T47D (cell line): ENCODE measurements around the gene NOMO2.
"Not testable (repeated sequence)": the region's sequence is repeated elsewhere in the genome, so short reads cannot be mapped to it uniquely, and the experiment has no call there.

Experiments used
- DNase-seq, 2 experiments: peaks; one replicate each; pipeline versions ENCODE4 v3.0.0 to v3.0.0-alpha.2; 2011 to 2012; ENCODE audit warnings: low read depth in 1 of 2, low spot score in 1 of 2
- in situ Hi-C: cut with HindIII; loops from 2 replicates; pipeline ENCODE4 v1.10.0; 2016; ENCODE audit warnings: low sequenced_read_pairs, low pct_unique_long_range_greater_than_20kb

Gene NOMO2

DNA sequence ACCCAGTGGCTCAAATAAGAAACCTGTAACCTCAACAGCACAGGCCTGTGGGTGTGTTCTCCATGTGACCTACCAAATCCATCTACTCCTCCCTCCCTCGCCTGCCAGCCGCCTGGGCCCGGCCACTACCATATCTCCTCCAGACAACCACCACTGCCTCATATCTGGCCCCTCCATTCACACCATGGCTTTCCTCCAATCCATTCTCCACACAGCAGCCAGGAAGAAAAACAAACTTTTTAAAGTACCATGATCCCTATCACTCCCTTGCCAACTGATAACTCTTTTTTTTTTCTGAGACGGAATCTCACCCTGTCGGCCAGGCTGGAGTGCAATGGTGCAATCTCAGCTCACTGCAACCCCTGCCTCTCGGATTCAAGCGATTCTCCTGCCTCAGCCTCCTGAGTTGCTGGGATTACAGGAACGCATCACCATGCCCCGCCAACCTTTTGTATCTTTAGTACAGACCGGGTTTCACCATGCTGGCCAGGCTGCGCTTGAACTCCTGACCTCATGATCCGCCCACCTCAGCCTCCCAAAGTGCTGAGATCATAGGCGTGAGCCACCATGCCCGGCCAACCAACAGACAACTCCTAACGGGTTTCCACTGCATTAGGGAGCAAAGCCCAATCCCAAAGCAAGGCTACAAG, 26.3 kb downstream of the NOMO2 start:
- in situ Hi-C loops, DNase-seq: not testable (repeated sequence)

DNA sequence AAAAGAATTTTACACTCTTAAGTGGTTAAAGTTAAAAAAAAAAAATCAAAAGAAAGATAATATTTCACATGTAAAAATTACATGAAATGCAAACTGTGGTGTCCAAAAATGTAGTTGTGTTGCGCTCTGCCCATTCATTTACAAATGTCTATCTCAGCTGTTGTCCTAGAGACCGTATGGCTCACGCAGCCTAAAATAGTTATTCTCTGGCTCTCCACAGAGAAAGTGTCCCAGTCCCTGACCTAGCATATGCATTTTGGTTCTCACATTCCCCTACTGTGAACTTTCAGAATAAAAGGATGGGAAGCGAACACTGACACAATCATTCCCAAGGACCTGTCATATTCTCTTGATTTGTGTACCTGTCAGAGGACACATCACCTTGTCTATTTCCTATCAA, 27.6 kb downstream of the NOMO2 start:
- in situ Hi-C loops, DNase-seq: not testable (repeated sequence)

DNA sequence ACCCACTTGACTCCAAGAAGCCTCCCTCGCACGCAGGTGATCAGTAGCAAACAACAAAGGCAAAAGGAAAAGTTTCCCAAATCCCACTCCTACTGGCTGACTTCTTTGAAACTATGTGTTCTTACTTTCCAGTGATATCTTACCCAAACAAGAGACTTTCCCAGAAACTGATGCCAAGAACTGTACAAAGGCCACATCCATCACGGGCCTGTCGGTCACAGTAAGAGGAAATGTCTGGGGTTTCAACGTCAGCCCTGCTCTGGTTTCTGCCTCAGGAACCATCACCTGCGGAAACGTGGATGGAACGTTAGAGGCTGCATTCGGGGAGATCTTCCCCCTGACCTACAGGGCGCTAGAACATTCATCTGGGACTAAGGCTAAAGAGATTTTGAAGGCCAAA, 30.6 kb downstream of the NOMO2 start:
- in situ Hi-C loops, DNase-seq: not testable (repeated sequence)

DNA sequence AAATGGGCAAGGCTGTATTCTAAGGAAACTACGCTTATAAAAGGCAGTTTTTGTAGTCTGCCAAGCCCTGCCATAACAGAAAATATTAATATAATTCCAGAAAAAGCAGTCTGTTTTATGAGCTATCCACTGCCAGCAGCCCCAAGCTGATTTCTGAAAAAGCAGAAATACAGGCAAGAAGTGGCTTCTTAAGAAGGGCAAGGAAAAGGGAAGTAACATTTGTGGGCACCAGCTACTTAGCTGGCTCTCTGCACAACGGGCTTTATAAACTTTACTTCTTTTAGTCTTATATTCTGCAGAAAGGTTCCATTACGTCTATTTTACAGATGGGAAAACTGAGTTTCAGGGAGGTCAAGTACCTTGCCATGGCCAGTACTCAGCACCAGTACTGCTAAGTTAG, 31.6 kb downstream of the NOMO2 start:
- in situ Hi-C loops, DNase-seq: not testable (repeated sequence)

DNA sequence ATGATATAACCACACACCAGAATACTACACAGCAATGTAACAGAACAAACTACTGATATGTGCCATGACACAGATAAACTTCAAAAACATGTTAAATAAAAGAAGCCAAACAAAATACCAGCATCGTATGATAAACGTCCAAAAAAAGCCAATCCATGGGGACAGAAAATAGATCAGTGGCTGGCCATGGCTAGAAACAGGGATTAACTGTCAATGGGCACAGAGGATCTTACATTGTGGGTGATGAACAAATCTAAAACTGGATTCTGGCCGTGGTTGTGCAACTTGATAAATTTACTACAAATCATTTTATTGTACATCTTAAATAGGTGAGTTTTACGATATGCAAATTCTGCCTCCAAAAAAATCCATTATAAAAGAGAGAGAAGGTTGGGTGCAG, 35.4 kb downstream of the NOMO2 start:
- DNase-seq, in situ Hi-C loops: not testable (repeated sequence)

DNA sequence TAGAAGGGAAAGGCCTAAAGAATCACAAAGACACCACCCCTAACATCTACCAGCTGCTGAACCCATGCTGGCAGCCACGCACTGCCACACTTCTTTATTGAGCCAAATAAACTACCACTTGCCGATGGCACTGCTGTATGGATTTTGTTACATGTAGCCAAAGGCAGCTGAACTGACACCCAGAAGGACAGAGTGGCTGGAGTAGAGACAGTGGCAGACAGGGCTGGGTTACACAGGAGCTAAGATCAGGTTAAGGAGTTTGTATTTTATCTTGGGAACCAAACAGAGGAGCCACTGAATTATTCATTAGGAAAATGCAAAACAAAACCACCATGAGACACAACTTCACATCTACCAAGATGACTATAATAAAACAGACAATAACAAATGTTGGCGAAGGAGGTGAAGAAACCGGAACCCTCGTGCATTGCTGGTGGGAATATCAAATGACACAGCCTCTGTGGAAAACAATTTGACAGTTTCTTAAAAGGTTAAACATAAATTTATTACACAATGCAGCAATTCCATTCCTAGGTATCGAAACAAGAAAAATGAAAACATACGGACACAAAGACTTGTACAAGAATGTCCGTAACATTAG, 35.9 kb downstream of the NOMO2 start:
- DNase-seq, in situ Hi-C loops: not testable (repeated sequence)

DNA sequence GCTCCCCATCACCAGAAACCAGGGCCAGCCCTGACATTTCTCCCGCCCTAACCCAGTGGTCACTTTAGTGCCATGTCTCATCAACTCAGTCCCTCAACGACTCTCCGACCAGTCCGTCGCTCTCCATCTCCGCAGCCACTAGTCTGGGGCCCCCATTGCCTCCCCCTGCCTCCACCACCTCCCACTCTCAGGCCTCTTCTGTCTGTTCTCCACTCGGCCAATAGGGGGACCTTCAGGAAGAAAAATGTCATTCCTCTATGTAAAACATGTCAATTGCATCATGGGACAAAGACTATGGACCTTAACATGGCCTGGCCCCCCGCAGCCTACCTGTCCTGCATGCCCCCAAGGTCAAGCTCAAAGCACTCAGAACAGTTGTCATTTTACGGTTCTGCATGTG, 39.3 kb downstream of the NOMO2 start:
- DNase-seq, in situ Hi-C loops: not testable (repeated sequence)

DNA sequence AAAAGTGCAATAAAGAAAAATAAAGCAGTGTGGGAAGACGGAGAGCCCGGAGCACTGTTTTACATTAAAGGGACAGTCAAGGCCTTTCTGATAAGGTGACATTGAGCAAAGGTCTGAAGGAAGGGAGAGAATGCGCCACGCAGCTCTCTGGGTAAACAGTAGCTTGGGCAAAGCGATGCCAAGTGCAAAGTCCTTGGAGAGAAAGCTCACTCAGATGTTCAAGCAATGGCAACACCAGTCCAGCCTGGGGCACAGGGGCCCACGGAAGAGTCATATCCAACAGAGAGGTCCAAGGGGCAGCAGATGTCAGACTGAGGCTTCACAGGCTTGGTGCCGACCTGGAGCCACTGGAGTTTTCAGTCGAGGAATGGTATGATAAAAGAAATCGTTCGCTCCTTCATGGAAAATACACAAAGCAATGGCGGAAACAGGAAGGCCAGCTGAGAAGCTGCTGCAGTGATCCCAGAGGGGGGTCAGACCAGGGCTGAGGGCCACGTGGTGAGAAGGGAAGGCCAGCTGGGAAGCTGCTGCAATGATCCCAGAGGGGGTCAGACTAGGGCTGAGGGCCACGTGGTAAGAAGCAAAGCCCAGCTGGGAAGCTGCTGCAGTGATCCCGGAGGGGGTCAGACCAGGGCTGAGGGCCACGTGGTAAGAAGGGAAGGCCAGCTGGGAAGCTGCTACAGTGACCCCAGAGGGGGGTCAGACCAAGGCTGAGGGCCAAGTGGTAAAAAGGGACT, 40.3 kb downstream of the NOMO2 start:
- in situ Hi-C loops, DNase-seq: not testable (repeated sequence)

DNA sequence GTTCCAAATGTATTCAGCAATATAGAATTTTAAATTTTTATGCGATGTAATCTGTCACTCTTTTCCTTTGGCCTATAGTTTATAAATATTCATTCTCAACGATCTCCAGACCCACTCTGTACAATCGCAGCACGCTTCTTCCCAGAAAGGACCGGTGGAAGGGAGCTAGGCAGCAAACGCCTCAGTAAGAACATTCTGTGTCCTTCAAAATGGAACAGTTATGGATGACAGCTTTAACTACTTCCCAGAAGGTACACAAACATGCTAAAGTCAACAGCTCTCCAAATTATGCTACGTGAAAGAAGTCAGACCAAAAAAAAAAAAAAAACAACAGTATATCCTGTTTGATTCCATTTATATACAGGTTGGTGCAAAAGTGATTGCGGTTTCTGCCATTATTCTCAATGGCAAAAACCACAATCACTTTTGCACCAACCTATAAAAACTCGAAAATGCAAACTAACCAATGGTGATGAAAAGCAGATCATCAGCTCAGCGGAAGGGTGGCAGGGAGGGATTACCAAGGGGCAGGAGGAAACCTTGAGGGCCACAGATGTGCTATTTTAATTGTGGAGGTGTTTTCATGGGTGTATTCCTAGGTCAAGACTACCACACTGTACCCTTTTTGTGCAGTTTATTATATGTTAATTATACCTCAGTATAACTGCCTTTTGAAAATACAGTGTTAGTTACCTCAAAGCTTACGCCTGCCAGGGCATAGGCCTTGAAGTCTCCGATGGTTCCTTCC, 43.2 kb downstream of the NOMO2 start:
- in situ Hi-C loops, DNase-seq: not testable (repeated sequence)

DNA sequence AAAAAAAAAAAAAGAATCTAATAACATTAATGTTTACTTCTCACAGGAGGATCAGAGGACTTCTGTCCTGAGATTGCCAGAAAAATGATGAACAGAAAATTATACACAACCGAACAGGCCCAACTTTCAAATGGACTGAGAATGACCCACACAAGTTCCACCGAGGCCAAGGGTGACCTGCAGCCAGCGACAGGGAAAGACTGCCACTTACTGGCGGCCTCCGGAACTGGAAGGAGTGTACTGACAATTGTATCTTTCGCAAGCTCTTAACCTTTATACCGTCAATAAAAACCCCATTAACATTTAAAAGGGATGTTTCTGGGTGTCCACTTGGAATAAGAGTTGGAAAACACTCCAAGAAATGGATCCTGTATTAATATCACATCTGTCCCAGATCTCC, 63.5 kb downstream of the NOMO2 start:
- in situ Hi-C loops, DNase-seq: not testable (repeated sequence)

DNA sequence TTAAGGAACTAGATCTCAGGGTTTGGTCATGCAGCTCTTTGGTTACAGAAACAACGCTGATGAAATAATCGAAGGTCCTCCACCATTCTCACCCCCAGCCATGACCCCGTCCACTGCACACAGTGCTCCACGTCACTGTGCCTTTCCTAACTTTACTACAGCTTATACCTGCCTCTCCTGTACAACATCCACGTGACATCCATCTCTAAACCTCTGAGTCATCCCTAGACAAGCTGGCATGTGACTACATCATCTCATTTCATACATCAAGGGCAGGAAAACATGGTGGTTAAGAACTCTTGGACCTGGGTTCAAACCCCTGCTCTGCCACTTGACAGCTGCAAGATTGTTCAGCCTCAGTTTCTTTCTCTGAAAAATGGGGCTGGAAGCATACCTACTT, 64.9 kb downstream of the NOMO2 start:
- in situ Hi-C loops, DNase-seq: not testable (repeated sequence)

DNA sequence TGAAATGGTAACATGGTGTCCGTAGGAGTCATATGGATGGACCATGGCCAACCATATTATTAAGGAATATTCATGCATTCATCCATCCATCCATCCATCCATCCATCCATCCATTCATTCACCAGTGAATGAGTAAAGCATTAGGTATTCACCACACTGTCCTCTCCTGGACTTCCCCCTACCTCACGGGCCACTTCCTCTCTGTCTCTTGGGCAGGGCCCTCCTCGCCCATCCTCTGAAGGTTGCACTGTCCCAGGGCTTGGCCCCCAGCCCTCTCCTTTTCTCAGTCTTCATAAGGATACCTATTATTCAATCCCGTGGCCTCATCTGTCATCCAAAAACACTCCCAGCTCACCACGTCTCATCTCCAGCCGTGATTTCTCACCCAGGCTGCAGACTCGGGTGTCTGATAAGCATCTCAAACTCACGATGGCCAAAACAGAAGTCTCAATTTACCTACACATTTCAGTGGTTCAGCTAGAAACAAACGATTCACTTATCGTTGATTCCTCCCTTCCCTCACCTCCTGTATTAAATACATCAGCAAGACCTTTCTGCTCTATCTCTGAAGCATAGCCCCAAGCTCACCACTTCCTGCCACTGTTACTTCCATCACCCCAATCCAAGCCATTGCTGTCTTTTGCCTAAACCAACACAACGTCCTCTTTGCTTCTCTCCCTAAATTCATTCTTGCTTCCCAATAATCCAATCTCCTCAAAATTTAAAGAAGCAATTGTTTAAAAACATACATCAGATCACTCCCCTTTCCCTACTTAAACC, 69.6 kb downstream of the NOMO2 start:
- DNase-seq, in situ Hi-C loops: not testable (repeated sequence)

DNA sequence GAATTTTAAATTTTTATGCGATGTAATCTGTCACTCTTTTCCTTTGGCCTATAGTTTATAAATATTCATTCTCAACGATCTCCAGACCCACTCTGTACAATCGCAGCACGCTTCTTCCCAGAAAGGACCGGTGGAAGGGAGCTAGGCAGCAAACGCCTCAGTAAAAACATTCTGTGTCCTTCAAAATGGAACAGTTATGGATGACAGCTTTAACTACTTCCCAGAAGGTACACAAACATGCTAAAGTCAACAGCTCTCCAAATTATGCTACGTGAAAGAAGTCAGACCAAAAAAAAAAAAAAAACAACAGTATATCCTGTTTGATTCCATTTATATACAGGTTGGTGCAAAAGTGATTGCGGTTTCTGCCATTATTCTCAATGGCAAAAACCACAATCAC, 125.9 kb downstream of the NOMO2 start:
- DNase-seq, in situ Hi-C loops: not testable (repeated sequence)

DNA sequence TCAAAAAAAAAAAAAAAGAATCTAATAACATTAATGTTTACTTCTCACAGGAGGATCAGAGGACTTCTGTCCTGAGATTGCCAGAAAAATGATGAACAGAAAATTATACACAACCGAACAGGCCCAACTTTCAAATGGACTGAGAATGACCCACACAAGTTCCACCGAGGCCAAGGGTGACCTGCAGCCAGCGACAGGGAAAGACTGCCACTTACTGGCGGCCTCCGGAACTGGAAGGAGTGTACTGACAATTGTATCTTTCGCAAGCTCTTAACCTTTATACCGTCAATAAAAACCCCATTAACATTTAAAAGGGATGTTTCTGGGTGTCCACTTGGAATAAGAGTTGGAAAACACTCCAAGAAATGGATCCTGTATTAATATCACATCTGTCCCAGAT, 146.1 kb downstream of the NOMO2 start:
- in situ Hi-C loops, DNase-seq: not testable (repeated sequence)

DNA sequence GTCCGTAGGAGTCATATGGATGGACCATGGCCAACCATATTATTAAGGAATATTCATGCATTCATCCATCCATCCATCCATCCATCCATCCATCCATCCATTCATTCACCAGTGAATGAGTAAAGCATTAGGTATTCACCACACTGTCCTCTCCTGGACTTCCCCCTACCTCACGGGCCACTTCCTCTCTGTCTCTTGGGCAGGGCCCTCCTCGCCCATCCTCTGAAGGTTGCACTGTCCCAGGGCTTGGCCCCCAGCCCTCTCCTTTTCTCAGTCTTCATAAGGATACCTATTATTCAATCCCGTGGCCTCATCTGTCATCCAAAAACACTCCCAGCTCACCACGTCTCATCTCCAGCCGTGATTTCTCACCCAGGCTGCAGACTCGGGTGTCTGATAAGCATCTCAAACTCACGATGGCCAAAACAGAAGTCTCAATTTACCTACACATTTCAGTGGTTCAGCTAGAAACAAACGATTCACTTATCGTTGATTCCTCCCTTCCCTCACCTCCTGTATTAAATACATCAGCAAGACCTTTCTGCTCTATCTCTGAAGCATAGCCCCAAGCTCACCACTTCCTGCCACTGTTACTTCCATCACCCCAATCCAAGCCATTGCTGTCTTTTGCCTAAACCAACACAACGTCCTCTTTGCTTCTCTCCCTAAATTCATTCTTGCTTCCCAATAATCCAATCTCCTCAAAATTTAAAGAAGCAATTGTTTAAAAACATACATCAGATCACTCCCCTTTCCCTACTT, 152.2 kb downstream of the NOMO2 start:
- in situ Hi-C loops, DNase-seq: not testable (repeated sequence)

DNA sequence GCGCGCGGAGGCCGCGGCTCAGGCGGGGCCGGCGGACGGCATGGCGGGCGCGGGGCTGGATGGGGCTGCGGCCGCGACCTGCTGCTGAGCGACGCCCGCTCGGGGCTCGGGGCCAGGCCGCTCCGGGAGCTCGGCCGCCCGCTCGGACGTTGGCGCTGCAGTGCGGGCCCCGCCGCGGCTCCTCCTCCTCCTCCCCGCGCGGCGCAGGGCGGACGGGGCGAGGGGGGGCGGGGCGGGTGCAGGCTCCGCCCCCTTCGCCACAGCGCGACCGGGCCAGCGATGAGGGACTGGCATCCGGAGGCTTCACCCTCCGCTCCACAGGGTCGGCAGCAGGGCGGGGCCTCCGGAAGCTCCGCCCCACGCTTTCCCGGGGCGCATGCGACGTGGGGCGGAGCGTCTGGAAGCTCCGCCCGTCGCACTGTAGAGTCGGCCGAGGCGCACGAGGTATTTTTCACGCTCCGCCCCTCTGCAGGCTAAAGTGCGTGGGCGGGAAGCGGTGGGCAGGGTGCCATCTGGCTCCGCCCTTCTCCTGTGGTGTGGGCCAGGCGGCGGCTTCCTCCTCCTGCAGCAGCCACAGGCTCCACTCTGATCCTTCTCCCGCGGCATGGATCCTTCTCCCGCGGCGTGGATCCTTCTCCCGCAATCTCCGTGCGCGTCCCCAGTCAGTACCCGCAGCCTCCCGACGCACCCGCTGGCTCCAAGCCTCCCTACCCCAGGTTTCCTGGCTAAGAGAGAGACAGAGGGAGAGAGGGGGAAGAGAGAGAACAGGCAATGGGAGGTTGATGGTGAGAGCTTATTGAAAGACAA, 159.8 kb downstream of the NOMO2 start:
- in situ Hi-C loops: not testable (repeated sequence)

More for the DNA sequence above, 159.8 kb downstream of the NOMO2 start:
- DNase-seq: not testable (repeated sequence)
